ENCODE data around the gene ALOX5AP.

DNA sequence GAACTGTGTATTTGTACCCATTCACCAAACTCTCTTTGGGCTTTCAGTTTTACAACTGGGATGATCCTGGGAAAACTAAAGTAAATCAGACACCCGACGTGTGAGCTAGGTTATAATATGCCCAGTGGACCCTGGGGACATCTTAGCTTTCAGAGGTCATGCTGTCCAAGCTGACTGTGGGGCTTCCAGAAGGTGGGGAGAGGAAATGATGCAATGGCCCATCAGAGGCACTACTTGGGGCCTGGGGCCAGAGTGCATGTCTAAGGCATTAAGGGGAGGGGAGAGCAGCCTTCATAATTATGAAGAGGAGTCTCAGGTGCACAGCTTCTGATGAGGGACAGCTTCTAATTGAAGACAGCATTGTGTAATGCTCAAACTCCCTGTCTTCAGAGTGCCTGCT is 30.9 kb downstream of the ALOX5AP start:
- TF ChIP-seq, protein P1, sequence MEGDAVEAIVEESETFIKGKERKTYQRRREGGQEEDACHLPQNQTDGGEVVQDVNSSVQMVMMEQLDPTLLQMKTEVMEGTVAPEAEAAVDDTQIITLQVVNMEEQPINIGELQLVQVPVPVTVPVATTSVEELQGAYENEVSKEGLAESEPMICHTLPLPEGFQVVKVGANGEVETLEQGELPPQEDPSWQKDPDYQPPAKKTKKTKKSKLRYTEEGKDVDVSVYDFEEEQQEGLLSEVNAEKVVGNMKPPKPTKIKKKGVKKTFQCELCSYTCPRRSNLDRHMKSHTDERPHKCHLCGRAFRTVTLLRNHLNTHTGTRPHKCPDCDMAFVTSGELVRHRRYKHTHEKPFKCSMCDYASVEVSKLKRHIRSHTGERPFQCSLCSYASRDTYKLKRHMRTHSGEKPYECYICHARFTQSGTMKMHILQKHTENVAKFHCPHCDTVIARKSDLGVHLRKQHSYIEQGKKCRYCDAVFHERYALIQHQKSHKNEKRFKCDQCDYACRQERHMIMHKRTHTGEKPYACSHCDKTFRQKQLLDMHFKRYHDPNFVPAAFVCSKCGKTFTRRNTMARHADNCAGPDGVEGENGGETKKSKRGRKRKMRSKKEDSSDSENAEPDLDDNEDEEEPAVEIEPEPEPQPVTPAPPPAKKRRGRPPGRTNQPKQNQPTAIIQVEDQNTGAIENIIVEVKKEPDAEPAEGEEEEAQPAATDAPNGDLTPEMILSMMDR (IDR thresholded peaks at IDR 0.05) = no peak
- no peak for TF ChIP-seq POLR2AphosphoS5 (IDR thresholded peaks at IDR 0.05)

All from upper lobe of left lung (tissue), 4 donors.